GM18868 (cell line): Measurements from ENCODE around the gene ERVV-1.
"Not testable (repeated sequence)": the region's sequence is repeated elsewhere in the genome, so short reads cannot be mapped to it uniquely, and the experiment has no call there.

Source experiments
- ATAC-seq: cut with Tn5 transposase; IDR thresholded peaks from one replicate; pipeline ENCODE4 v1.9.1; 2021; ENCODE audit warnings: mild to moderate bottlenecking, moderate library complexity; ENCODE audit not compliant: unreplicated experiment

The ERVV-1 gene

GRCh38 chr19:53015730-53016129 is 2.0 kb downstream of the ERVV-1 start:
- ATAC-seq: no peak

- no peak for ATAC-seq
Measured at GRCh38 chr19:53019684-53020083, 6.0 kb downstream of the ERVV-1 start.

- ATAC-seq: not testable (repeated sequence)
Measured at GRCh38 chr19:53028306-53028705, 14.6 kb downstream of the ERVV-1 start.

GRCh38 chr19:53034054-53034453 is 20.3 kb downstream of the ERVV-1 start:
- ATAC-seq: no peak

- no peak for ATAC-seq
Measured at GRCh38 chr19:53034948-53035675, 21.4 kb downstream of the ERVV-1 start.

- ATAC-seq: no peak
Measured at GRCh38 chr19:53037101-53038097, 23.7 kb downstream of the ERVV-1 start.

- ATAC-seq: no peak
Measured at GRCh38 chr19:53041366-53041765, 27.6 kb downstream of the ERVV-1 start.

GRCh38 chr19:53045536-53045935 is 31.8 kb downstream of the ERVV-1 start:
- ATAC-seq: no peak

GRCh38 chr19:53047379-53047778 is 33.7 kb downstream of the ERVV-1 start:
- ATAC-seq: no peak

GRCh38 chr19:53055117-53055516 is 41.4 kb downstream of the ERVV-1 start:
- ATAC-seq: no peak

GRCh38 chr19:53057904-53058580 is 44.3 kb downstream of the ERVV-1 start:
- ATAC-seq: no peak
